GM12878 (cell line): ENCODE results near the gene TSHZ2. TPM values are rescaled to one million over a fixed set of nuclear protein-coding genes. Genes with fewer than 3 reads are reported as not detected.

ENCODE experiments used
- ATAC-seq: fragments of 200-7000 bp; cut with Tn5 transposase; 3 replicates; pipeline ENCODE4 v1.9.1; 2020; ENCODE audit warnings: mild to moderate bottlenecking, moderate library complexity
- BruUV-seq: library from RNA; stranded (reverse); fragments of 400-500 nt; replicated peaks from 2 replicates; lab custom pipeline; 2021; lab: Mats Ljungman, UMichigan
- CTCF ChIA-PET: fragments of 300-600 bp; sonication (Branson Sonifier 250); formaldehyde crosslinking; extraction: SDS; loops from one replicate; lab custom pipeline; 2021; ENCODE audit warnings: inconsistent platforms; lab: Yijun Ruan, JAX
- POLR2A ChIA-PET: fragments of 350-600 bp; formaldehyde crosslinking; extraction: SDS; loops from one replicate; lab custom pipeline; 2021; ENCODE audit warnings: inconsistent platforms; lab: Charles Lee
- RAD21 ChIA-PET: fragments of 300-600 bp; sonication (Branson Sonifier 250); formaldehyde crosslinking; loops from one replicate; lab custom pipeline; 2023; ENCODE audit warnings: antibody characterized with exemption; ENCODE audit not compliant: unreplicated experiment; lab: Charles Lee
- SMC1A ChIA-PET: fragments of 300-600 bp; sonication (Branson Sonifier 250); formaldehyde crosslinking; loops from one replicate; lab custom pipeline; 2023; ENCODE audit not compliant: unreplicated experiment, uncharacterized antibody; lab: Charles Lee
- DNase-seq: peaks from one replicate; pipeline ENCODE4 v3.0.0-alpha.2; 2011; ENCODE audit warnings: low read depth, low spot score
- FAIRE-seq: peaks from 3 replicates; lab custom pipeline; 2011; peaks lifted over from hg19 to GRCh38; lab: Jason Lieb, UNC
- H2AFZ ChIP-seq: 2 replicates; pipeline ENCODE4 v1.6.0; 2011; ENCODE audit warnings: low read depth, low read length, control low read depth; ENCODE audit not compliant: control insufficient read depth
- H3K27ac ChIP-seq: 2 replicates; pipeline ENCODE4 v1.5.1; 2011; ENCODE audit warnings: control low read depth; ENCODE audit not compliant: control insufficient read depth, insufficient read depth
- H3K27me3 ChIP-seq, 2 experiments: replicated peaks in 1 of 2; 2 replicates each; pipeline versions ENCODE4 v1.6.0 to v1.6.1; 2011; ENCODE audit warnings: low read length in 1 of 2; ENCODE audit not compliant: control insufficient read depth in 2 of 2, insufficient read depth in 2 of 2
- H3K36me3 ChIP-seq, 2 experiments: 2 replicates each; pipeline ENCODE4 v1.5.1; 2011; ENCODE audit warnings: low read length in 1 of 2; ENCODE audit not compliant: control insufficient read depth in 2 of 2, insufficient read depth in 2 of 2
- H3K4me1 ChIP-seq: 2 replicates; pipeline ENCODE4 v1.6.1; 2011; ENCODE audit warnings: mild to moderate bottlenecking, low read length, moderate library complexity, mixed read lengths; ENCODE audit not compliant: control insufficient read depth, insufficient read depth
- H3K4me2 ChIP-seq: 2 replicates; pipeline ENCODE4 v1.6.0; 2011; ENCODE audit warnings: control low read depth; ENCODE audit not compliant: control insufficient read depth, insufficient read depth
- H3K4me3 ChIP-seq: fragments of 200-600 bp; sonication (generic); 2 replicates; pipeline ENCODE4 v1.5.1; 2016
- H3K79me2 ChIP-seq: 2 replicates; pipeline ENCODE4 v1.6.0; 2011; ENCODE audit warnings: low read length; ENCODE audit not compliant: control insufficient read depth, insufficient read depth
- H3K9ac ChIP-seq: 2 replicates; pipeline ENCODE4 v1.8.0; 2011; ENCODE audit warnings: low read length, control low read depth, mixed read lengths; ENCODE audit not compliant: control insufficient read depth, insufficient read depth
- H3K9me3 ChIP-seq: replicated peaks from 3 replicates; pipeline ENCODE4 v1.5.1; 2011; ENCODE audit warnings: mild to moderate bottlenecking, low read length; ENCODE audit not compliant: control insufficient read depth, insufficient read depth
- H4K20me1 ChIP-seq: 2 replicates; pipeline ENCODE4 v1.6.0; 2011; ENCODE audit not compliant: control insufficient read depth, insufficient read depth
- BCL11A ChIP-seq: IDR thresholded peaks from 2 replicates; pipeline ENCODE4 v1.6.1; 2011; ENCODE audit warnings: low read depth, low read length
- CHD1 ChIP-seq: IDR thresholded peaks from 2 replicates; pipeline ENCODE4 v1.6.1; 2012; ENCODE audit warnings: low read depth, low read length, improper control_type of control experiment
- ESRRA ChIP-seq: IDR thresholded peaks from 2 replicates; pipeline ENCODE4 v1.6.1; 2012; ENCODE audit warnings: mild to moderate bottlenecking, low read length, improper control_type of control experiment
- NFIC ChIP-seq: IDR thresholded peaks from 2 replicates; pipeline ENCODE4 v1.6.1; 2012; ENCODE audit warnings: low read depth, mild to moderate bottlenecking, inconsistent platforms, low read length, moderate library complexity
- WGBS: methylation state at CpG from one replicate; pipeline ENCODE4 v1.1.6; 2016; ENCODE audit warnings: low lambda C conversion rate; ENCODE audit not compliant: insufficient replicate concordance, insufficient coverage; ENCODE audit errors: missing lambda C conversion rate; 5-methylcytosine and 5-hydroxymethylcytosine counted together
- in situ Hi-C: fragments of 300-500 bp; cut with MboI; formaldehyde crosslinking; loops from 9 replicates; pipeline ENCODE4 v1.14.3; 2018; ENCODE audit warnings: mixed read lengths
- intact Hi-C: fragments of 100-400 bp; cut with micrococcal nuclease; formaldehyde crosslinking; loops from one replicate; pipeline ENCODE4 v1.14.2; 2022; ENCODE audit not compliant: unreplicated experiment
- polyA plus RNA-seq, 11 experiments: library from polyadenylated mRNA; depleted of rRNA in 4 of 11; unstranded in 6 of 11; stranded (reverse) in 5 of 11; fragments of >200 nt; fragmentation: Nextera tagmentation in 4 of 11; fragmentation: Illumina TruSeq in 1 of 11; extraction: Ambion mirVana in 4 of 11; extraction: Trizol in 1 of 11; gene quantifications; 1 replicate in 1 of 11; 2 replicates in 10 of 11; pipeline versions ENCODE4 v1.2.1 to v1.2.3, GENCODE V29; 2011 to 2016; ENCODE audit warnings: inconsistent platforms in 2 of 11, missing spikeins in 2 of 11, low read depth in 1 of 11
- total RNA-seq, 4 experiments: library from RNA; depleted of rRNA in 3 of 4; stranded (reverse); fragments of >200 nt in 3 of 4; fragmentation: Illumina TruSeq in 1 of 4; extraction: Trizol in 1 of 4; gene quantifications; 2 replicates each; pipeline versions ENCODE4 v1.2.1 to v1.2.3, GENCODE V29; 2013 to 2021
- TF ChIP-seq, protein P1 (sequence below): fragments of 450-650 bp; formaldehyde crosslinking; IDR thresholded peaks from 2 replicates; pipeline ENCODE4 v1.4.0; 2022; ENCODE audit warnings: mild to moderate bottlenecking, moderate library complexity
- TF ChIP-seq, protein P2 (sequence below): fragments of 450-650 bp; IDR thresholded peaks from 2 replicates; pipeline ENCODE4 v1.6.1; 2017; ENCODE audit warnings: mild to moderate bottlenecking, moderate library complexity

The TSHZ2 gene
- total and polyA plus RNA-seq, 10 of the 15 experiments (the other 5 are each of a cell fraction or from before 2014, with no cell fraction given), result 0.01 to 0.86 (median 0.13) TPM; not detected in 2

DNA sequence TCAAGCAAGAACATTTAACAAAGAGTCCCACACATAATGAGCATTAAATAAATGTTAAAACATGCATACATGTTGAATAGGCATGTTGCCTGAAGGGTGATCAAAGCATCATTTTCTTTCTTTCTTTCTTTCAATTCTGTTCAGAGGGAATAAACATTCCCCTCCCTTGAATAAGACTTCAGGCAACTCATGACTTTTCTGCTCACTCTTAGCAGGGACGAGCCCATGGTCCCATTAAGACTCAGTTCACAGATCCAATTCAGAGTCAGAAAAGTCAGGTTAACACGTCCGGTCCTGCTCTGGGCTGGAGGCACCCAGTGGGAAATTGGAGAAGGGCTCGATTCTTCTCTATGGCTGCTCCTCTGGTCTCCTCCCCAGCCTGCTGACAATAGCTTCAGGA is 439.7 kb downstream of the TSHZ2 start:
- TF ChIP-seq NFIC, result no peak
- TF ChIP-seq, protein P1, sequence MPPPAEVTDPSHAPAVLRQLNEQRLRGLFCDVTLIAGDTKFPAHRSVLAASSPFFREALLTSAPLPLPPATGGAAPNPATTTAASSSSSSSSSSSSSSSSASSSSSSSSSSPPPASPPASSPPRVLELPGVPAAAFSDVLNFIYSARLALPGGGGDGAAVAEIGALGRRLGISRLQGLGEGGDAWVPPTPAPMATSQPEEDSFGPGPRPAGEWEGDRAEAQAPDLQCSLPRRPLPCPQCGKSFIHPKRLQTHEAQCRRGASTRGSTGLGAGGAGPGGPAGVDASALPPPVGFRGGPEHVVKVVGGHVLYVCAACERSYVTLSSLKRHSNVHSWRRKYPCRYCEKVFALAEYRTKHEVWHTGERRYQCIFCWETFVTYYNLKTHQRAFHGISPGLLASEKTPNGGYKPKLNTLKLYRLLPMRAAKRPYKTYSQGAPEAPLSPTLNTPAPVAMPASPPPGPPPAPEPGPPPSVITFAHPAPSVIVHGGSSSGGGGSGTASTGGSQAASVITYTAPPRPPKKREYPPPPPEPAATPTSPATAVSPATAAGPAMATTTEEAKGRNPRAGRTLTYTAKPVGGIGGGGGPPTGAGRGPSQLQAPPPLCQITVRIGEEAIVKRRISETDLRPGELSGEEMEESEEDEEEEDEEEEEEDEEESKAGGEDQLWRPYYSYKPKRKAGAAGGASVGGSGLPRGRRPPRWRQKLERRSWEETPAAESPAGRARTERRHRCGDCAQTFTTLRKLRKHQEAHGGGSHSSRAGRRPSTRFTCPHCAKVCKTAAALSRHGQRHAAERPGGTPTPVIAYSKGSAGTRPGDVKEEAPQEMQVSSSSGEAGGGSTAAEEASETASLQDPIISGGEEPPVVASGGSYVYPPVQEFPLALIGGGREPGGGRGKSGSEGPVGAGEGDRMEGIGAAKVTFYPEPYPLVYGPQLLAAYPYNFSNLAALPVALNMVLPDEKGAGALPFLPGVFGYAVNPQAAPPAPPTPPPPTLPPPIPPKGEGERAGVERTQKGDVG, result no peak
- TF ChIP-seq BCL11A, result no peak
- TF ChIP-seq, protein P2, sequence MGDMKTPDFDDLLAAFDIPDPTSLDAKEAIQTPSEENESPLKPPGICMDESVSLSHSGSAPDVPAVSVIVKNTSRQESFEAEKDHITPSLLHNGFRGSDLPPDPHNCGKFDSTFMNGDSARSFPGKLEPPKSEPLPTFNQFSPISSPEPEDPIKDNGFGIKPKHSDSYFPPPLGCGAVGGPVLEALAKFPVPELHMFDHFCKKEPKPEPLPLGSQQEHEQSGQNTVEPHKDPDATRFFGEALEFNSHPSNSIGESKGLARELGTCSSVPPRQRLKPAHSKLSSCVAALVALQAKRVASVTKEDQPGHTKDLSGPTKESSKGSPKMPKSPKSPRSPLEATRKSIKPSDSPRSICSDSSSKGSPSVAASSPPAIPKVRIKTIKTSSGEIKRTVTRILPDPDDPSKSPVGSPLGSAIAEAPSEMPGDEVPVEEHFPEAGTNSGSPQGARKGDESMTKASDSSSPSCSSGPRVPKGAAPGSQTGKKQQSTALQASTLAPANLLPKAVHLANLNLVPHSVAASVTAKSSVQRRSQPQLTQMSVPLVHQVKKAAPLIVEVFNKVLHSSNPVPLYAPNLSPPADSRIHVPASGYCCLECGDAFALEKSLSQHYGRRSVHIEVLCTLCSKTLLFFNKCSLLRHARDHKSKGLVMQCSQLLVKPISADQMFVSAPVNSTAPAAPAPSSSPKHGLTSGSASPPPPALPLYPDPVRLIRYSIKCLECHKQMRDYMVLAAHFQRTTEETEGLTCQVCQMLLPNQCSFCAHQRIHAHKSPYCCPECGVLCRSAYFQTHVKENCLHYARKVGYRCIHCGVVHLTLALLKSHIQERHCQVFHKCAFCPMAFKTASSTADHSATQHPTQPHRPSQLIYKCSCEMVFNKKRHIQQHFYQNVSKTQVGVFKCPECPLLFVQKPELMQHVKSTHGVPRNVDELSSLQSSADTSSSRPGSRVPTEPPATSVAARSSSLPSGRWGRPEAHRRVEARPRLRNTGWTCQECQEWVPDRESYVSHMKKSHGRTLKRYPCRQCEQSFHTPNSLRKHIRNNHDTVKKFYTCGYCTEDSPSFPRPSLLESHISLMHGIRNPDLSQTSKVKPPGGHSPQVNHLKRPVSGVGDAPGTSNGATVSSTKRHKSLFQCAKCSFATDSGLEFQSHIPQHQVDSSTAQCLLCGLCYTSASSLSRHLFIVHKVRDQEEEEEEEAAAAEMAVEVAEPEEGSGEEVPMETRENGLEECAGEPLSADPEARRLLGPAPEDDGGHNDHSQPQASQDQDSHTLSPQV, result no peak
- TF ChIP-seq CHD1, result no peak
- TF ChIP-seq ESRRA, result no peak
- TF ChIP-seq, all 136 proteins: peak for 0
- H3K9ac ChIP-seq, result no peak overlapping the region
- no peaks in the 10 kb centered on the region for H3K9me3 ChIP-seq
- H3K4me2 ChIP-seq, result no peak overlapping the region
- no peaks in the 10 kb centered on the region for H3K27me3 ChIP-seq
- in situ Hi-C loops (loop anchor here (5.0 to 10.0 kb wide), 5 partner anchors 140 to 785 kb away; no protein-coding TSS in a partner anchor), intact Hi-C loops (loop anchor here (2.0 to 10.0 kb wide), 3 partner anchors 531 to 783 kb away; no protein-coding TSS in a partner anchor)
- DNase-seq (no peak), FAIRE-seq (no peak), ATAC-seq (no peak)
- H3K4me1 ChIP-seq, result peaks cover 2% of the 10 kb centered on the region; the same call in 1 of the 2 replicates
- ChIA-PET CTCF (interaction anchor here (1.3 to 3.0 kb wide), 4 partner anchors 135 to 788 kb away, joined by 4 to 29 read pairs (median 14); no protein-coding TSS in a partner anchor), RAD21 (interaction anchor here (2.0 to 3.1 kb wide), 3 partner anchors 136 to 605 kb away, joined by 4 to 24 read pairs (median 23); no protein-coding TSS in a partner anchor), POLR2A (no interaction called here), SMC1A (interaction anchor here (0.6 to 2.5 kb wide), 6 partner anchors 136 to 732 kb away, joined by 3 to 20 read pairs (median 9); no protein-coding TSS in a partner anchor)
- no peaks in the 10 kb centered on the region for H4K20me1 ChIP-seq
- WGBS, result 70% methylated on average over 4 of the region's 4 CpGs
- H2AFZ ChIP-seq, result no peak overlapping the region
- H3K4me3 ChIP-seq, result no peak overlapping the region
- H3K36me3 ChIP-seq, result no peaks in the 10 kb centered on the region
- no peaks in the 10 kb centered on the region for H3K79me2 ChIP-seq
- BruUV-seq, result no TSS peak
- H3K27ac ChIP-seq, result no peak overlapping the region
